ENCODE measurements around the gene MPO.

The MPO gene

DNA sequence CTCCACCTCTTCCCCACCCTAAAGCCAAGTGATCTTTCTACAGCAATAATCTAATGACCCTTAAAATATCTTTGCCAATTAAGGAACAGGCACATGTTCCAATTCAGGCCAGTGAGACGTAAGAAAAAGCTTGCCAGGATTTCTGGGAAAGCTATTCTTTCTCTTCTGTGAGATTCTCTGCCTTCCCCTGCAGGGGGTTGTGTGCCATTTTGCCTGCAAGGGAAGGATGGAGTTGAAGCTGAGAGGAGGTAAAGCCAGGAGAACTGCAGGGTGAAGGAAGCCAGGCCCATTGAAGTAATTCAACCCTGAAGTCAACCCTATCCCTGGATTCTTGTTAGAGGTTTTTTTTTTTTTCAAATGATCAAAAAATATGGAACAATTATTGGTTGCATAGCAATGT is 51.4 kb downstream of the MPO start:
- peak; percentile 19 for DNase-seq

DNA sequence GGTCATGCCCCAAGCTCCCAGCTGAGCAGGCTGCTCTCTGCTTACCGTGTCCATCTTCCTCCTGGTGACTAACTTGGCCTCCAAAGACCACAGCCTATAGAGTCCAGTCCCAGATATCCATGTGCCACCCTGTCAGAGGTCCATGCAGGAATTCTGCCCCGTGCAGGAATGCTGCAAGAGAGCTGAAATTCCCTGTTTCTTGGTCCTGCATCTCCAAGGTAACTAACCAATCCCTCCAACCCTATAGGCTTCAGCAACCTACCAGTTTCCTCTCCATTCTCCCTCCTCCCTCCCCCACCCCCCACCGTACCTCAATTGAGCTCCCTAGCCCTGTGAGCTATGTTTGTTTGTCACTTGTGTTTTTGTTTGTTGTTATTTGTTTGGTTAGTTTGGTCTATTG is 52.1 kb downstream of the MPO start:
- DNase-seq: no peak

DNA sequence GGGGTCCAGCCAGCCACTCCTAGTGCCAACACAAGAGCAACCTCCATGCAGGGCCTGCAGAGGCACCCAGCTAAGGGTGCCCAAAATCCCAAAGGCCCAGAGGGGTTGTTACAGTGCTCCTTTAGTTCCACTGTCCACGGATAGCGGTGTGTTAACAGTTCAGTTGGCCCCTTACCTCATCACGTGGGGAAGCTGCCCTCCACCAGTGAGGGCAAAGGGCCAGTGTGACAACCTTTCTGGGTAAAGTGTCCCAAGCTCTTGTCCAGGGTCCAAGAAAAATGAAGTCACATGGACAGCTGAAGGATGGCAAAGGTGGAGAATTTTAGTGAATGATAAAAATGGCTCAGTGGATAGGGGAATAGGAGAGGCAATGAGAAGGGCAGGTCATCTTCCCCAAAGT is 53.0 kb downstream of the MPO start:
- no peak for DNase-seq

DNA sequence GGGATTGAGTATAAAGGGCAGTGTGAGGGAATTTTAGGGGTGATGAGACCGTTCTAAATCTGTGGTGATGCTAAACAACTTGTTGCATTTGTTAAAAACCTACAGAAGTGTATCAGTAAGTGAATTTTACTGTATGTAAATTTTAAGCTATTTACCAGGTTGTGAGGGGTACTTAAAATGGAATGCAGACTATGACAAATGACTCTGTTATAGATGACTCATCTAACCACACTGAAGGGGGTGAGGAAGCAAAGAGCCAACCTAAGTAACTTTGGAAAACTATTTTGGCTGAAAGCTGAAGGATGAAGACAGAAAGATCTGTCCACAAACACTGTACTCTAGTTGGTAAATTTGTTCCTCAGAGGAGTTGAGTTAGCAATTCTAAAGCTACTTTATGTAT is 56.4 kb downstream of the MPO start:
- no peak for DNase-seq

Data from NCI-H82 (cell line).